ENCODE results near the gene ATR. TPM values are rescaled to one million over a fixed set of nuclear protein-coding genes. Genes with fewer than 3 reads are reported as not detected.

ATR gene
- total and polyA plus RNA-seq, 8 donors, result 8.2 to 16.6 (median 11.3) TPM

- Histone ChIP-seq H3K36me3 (peaks cover 0 to 9% (median 5%) of the 10 kb centered on the region in 3 donors), H3K27me3 (no peaks in the 10 kb centered on the region), H3K4me3 (no peak overlapping the region), H3K27ac (peak overlapping the region in 1 of 4 donors; percentile 1), H3K4me1 (peaks cover 6 to 15% (median 13%) of the 10 kb centered on the region in 3 donors), H3K9me3 (no peaks in the 10 kb centered on the region)
- TF ChIP-seq CTCF (IDR thresholded peaks at IDR 0.05), result no peak
- intact Hi-C loops (cut with DNase I), result no loop called here
- ATAC-seq, result no peak
- FAIRE-seq, result no peak
- no peak for DNase-seq
- 37 to 39% methylated on average over 2 of the region's 2 CpGs for WGBS, 2 donors
These were observed 145.4 kb downstream of the ATR start for GRCh38 chr3:142433110-142433509.

DNA sequence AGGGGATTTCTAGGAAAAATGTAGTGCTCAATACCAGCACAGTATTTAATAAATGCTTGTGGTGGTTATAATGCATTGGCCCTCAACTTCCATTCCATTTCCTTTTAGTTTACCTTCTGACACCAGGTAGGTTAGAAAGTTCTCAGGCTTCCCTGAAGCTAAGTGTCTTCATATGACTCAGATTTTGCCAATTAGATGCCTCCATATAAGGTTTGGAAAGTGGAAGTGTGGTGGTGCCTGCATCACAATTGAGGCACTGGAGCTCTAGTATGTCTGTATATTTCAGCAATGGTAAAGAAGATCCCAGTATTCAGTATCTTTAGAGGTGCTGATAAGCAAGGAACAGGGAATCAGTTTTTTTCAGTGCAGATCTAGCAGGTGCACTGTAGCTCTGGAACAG is 149.0 kb downstream of the ATR start:
- no peak for DNase-seq
- Histone ChIP-seq H3K36me3 (peaks cover 0 to 9% (median 5%) of the 10 kb centered on the region in 3 donors), H3K27ac (no peak overlapping the region), H3K4me1 (peaks cover 0 to 11% (median 3%) of the 10 kb centered on the region in 3 donors), H3K4me3 (no peak overlapping the region), H3K9me3 (no peaks in the 10 kb centered on the region), H3K27me3 (no peaks in the 10 kb centered on the region)
- intact Hi-C loops (cut with DNase I), result no loop called here
- FAIRE-seq, result no peak
- TF ChIP-seq CTCF (IDR thresholded peaks at IDR 0.05), result no peak
- no peak for ATAC-seq

- Histone ChIP-seq H3K36me3 (peaks cover 0 to 11% (median 4%) of the 10 kb centered on the region in 3 donors), H3K4me3 (no peak overlapping the region), H3K27ac (no peak overlapping the region), H3K27me3 (no peaks in the 10 kb centered on the region), H3K4me1 (peaks cover 0 to 9% (median 0%) of the 10 kb centered on the region in 3 donors), H3K9me3 (no peaks in the 10 kb centered on the region)
- no peak for TF ChIP-seq CTCF (IDR thresholded peaks at IDR 0.05)
- WGBS, 2 donors, result 74 to 84% methylated on average over 1 of the region's 1 CpG
- FAIRE-seq, result no peak
- ATAC-seq, result peak in 2 of 4 donors; percentile 40 to 55
- intact Hi-C loops (cut with DNase I), result no loop called here
- DNase-seq, result no peak
These were observed 153.8 kb downstream of the ATR start for GRCh38 chr3:142424754-142425153.

DNA sequence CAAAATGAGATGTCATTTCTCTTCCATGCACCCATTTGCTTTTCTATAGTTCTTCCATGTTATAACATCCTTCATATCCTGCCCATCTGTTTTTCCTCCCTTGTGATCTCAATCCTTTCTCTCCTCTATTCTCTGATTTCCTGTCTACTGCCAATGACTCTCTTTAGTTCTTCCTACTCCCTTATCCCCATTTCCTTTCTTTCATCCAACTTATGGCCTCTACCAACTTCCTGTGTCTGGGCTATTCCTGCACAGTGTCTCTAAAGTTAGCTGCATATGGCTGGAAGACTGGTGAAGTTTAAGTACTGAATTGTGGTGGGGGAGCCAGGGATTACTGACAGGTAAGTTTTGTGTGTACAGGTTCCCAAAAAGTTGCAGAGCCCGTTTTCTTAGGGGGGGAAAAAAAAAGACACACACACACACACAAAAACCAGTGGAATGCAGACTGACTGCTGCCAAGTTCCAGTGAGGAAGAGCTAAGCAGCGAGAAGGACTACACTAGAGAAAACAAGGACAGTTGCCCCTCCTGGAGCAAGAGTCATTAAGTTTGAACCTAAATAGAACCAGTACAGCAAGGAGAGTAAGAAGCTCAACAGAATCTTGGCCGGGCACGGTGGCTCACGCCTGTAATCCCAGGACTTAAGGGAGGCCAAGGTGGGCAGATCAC is 159.5 kb downstream of the ATR start:
- FAIRE-seq, result no peak

More for the DNA sequence above, 159.5 kb downstream of the ATR start:
- no peak for TF ChIP-seq CTCF (IDR thresholded peaks at IDR 0.05)
- intact Hi-C loops (cut with DNase I), result no loop called here
- Histone ChIP-seq H3K36me3 (peaks cover 0 to 41% (median 0%) of the 10 kb centered on the region in 3 donors), H3K4me1 (no peaks in the 10 kb centered on the region), H3K4me3 (no peak overlapping the region), H3K27ac (no peak overlapping the region), H3K9me3 (no peaks in the 10 kb centered on the region), H3K27me3 (no peaks in the 10 kb centered on the region)
- no peak for DNase-seq
- no peak for ATAC-seq
- WGBS, 2 donors, result 89 to 90% methylated on average over 5 of the region's 5 CpGs
